C4-2B (cell line): ENCODE results near the gene PCDHGA11.
"Not testable (repeated sequence)": the region's sequence is repeated elsewhere in the genome, so short reads cannot be mapped to it uniquely, and the experiment has no call there.

Source experiments
- H3K27ac ChIP-seq: fragments of 450-650 bp; 2 replicates; pipeline ENCODE4 v1.5.1; 2017
- CTCF ChIP-seq: fragments of 450-650 bp; conservative IDR thresholded peaks from 2 replicates; pipeline ENCODE4 v1.5.1; 2017; ENCODE audit warnings: mild to moderate bottlenecking
- ZFX ChIP-seq: fragments of 450-650 bp; IDR thresholded peaks from 2 replicates; pipeline ENCODE4 v1.6.1; 2017

PCDHGA11 gene

GRCh38 chr5:141393267-141393666 lies 27.6 kb upstream of the PCDHGA11 start:
- H3K27ac ChIP-seq, result no peak overlapping the region
- TF ChIP-seq ZFX (no peak), CTCF (no peak)

- not testable (repeated sequence) for H3K27ac ChIP-seq
Measured at GRCh38 chr5:141394401-141395187, 26.3 kb upstream of the PCDHGA11 start.

- peak; percentile 82 for TF ChIP-seq CTCF
- H3K27ac ChIP-seq, result not testable (repeated sequence)
Measured at GRCh38 chr5:141397756-141398551, 22.9 kb upstream of the PCDHGA11 start, which contains the start of gene PCDHGB5. PCDHGB5 (plus strand) TSS chr5:141397947; CDS start chr5:141398128, 181 bp downstream.

- no peak overlapping the region for H3K27ac ChIP-seq
- TF ChIP-seq CTCF, result no peak
- no peak for TF ChIP-seq ZFX
Measured at GRCh38 chr5:141398608-141399007, 22.2 kb upstream of the PCDHGA11 start.

- no peak for TF ChIP-seq ZFX
- no peak for TF ChIP-seq CTCF
- no peak overlapping the region for H3K27ac ChIP-seq
Measured at GRCh38 chr5:141399555-141400258, 21.1 kb upstream of the PCDHGA11 start.

GRCh38 chr5:141402553-141403243 lies 18.2 kb upstream of the PCDHGA11 start, which contains the start of gene PCDHGA9:
PCDHGA9 (plus strand) TSS chr5:141402778; CDS start chr5:141402953, 175 bp downstream.
- TF ChIP-seq ZFX (no peak), CTCF (peak; percentile 80)
- no peak within 1 kb of the TSS for H3K27ac ChIP-seq

GRCh38 chr5:141403387-141403786 lies 17.5 kb upstream of the PCDHGA11 start:
- no peak for TF ChIP-seq ZFX
- no peak for TF ChIP-seq CTCF

More at GRCh38 chr5:141403387-141403786, 17.5 kb upstream of the PCDHGA11 start:
- H3K27ac ChIP-seq, result no peak overlapping the region
